Fibroblast of skin of scalp (primary cell): ENCODE measurements around the gene CYTH4. TPM values are rescaled to one million over a fixed set of nuclear protein-coding genes. Genes with fewer than 3 reads are reported as not detected.
"Not testable (repeated sequence)": the region's sequence is repeated elsewhere in the genome, so short reads cannot be mapped to it uniquely, and the experiment has no call there.

Experiments
- DNase-seq: peaks from one replicate; pipeline ENCODE4 v3.0.0-alpha.2; 2013
- polyA plus RNA-seq, 2 experiments: library from polyadenylated mRNA; unstranded; fragments of 120-200 nt; gene quantifications; one replicate each; pipeline ENCODE4 v1.2.1, GENCODE V29; 2013; ENCODE audit not compliant: insufficient read length in 2 of 2

CYTH4 gene
- polyA plus RNA-seq (2013, experiment 1 of 2; ENCODE audit: insufficient read length), result 0.07 TPM
- 0.64 TPM for polyA plus RNA-seq (2013, experiment 2 of 2; ENCODE audit: insufficient read length)

- DNase-seq, result no peak
Observed at GRCh38 chr22:37282385-37282677, at the start of gene CYTH4. Gene CYTH4, plus strand, starts transcription at chr22:37282508. Its CDS starts 62 bp downstream, at chr22:37282570.

- not testable (repeated sequence) for DNase-seq
Observed at GRCh38 chr22:37233371-37233750, 48.9 kb upstream of the CYTH4 start.

GRCh38 chr22:37233751-37234631, 48.3 kb upstream of the CYTH4 start:
- no peak for DNase-seq

- DNase-seq, result no peak
Observed at GRCh38 chr22:37234736-37235711, 47.3 kb upstream of the CYTH4 start.

- DNase-seq, result no peak
Observed at GRCh38 chr22:37235897-37236607, 46.3 kb upstream of the CYTH4 start.

- peak; percentile 60 for DNase-seq
Observed at GRCh38 chr22:37237371-37238268, 44.7 kb upstream of the CYTH4 start.

GRCh38 chr22:37239336-37240239, 42.7 kb upstream of the CYTH4 start:
- no peak for DNase-seq

GRCh38 chr22:37240240-37240940, 41.9 kb upstream of the CYTH4 start:
- DNase-seq, result no peak

- no peak for DNase-seq
Observed at GRCh38 chr22:37240941-37241320, 41.4 kb upstream of the CYTH4 start.

GRCh38 chr22:37241351-37242142, 40.8 kb upstream of the CYTH4 start:
- no peak for DNase-seq

GRCh38 chr22:37242395-37242918, 39.9 kb upstream of the CYTH4 start:
- DNase-seq, result peak; percentile 24

- no peak for DNase-seq
Observed at GRCh38 chr22:37243402-37244113, 38.8 kb upstream of the CYTH4 start.

- peak; percentile 49 for DNase-seq
Observed at GRCh38 chr22:37244114-37244921, 38.0 kb upstream of the CYTH4 start, which contains the start of gene RAC2. Gene RAC2, minus strand, starts transcription at chr22:37244269. Its CDS starts 121 bp downstream, at chr22:37244148.

- DNase-seq, result no peak
Observed at GRCh38 chr22:37244922-37245722, 37.2 kb upstream of the CYTH4 start.

- DNase-seq, result no peak
Observed at GRCh38 chr22:37245740-37246139, 36.6 kb upstream of the CYTH4 start.

- DNase-seq, result peak; percentile 23
Observed at GRCh38 chr22:37248251-37248650, 34.1 kb upstream of the CYTH4 start.
